ENCODE data around the gene DLG1.
"Not testable (repeated sequence)": the region's sequence is repeated elsewhere in the genome, so short reads cannot be mapped to it uniquely, and the experiment has no call there.

GRCh38 chr3:197034778-197035177 is 263.6 kb downstream of the DLG1 start:
- not testable (repeated sequence) for TF ChIP-seq CTCF (IDR thresholded peaks at IDR 0.05; ENCODE audit: low read length); EZH2 (optimal IDR thresholded peaks at IDR 0.05; ENCODE audit: low read depth, low read length)

All from MM.1S (cell line).